ENCODE results near the gene PHKA2.

Gene PHKA2

GRCh38 chrX:18946611-18947010 is 37.3 kb downstream of the PHKA2 start:
- H3K79me2 ChIP-seq (ENCODE audit: insufficient read depth, low read length), result no peaks in the 10 kb centered on the region
- no peak overlapping the region for H3K4me2 ChIP-seq (ENCODE audit: low read depth, low read length, poor library complexity, severe bottlenecking)
- no peak overlapping the region for H2AFZ ChIP-seq (ENCODE audit: low read length)
- peaks cover 42% of the 10 kb centered on the region; the same call in 1 of the 2 replicates for H3K36me3 ChIP-seq (ENCODE audit: insufficient read depth, low read length)
- H3K4me1 ChIP-seq (ENCODE audit: insufficient read depth, low read length, poor library complexity, severe bottlenecking), result no peaks in the 10 kb centered on the region
- H3F3A ChIP-seq (ENCODE audit: low read depth), result no peaks in the 10 kb centered on the region
- H3K9me3 ChIP-seq (ENCODE audit: insufficient read depth, low read depth, low read length), result no peaks in the 10 kb centered on the region
- H3K9me2 ChIP-seq (replicated peaks; ENCODE audit: low read depth, low read length), result no peaks in the 10 kb centered on the region
- H3K27me3 ChIP-seq (ENCODE audit: insufficient read depth, low read length, poor library complexity, severe bottlenecking), result no peaks in the 10 kb centered on the region
- H4K20me1 ChIP-seq (ENCODE audit: insufficient read depth, low read length, poor library complexity, severe bottlenecking), result no peaks in the 10 kb centered on the region
- no peak overlapping the region for H3K9ac ChIP-seq (ENCODE audit: low read depth, low read length, poor library complexity, severe bottlenecking)
- TF ChIP-seq CTCF (conservative IDR thresholded peaks at IDR 0.05; ENCODE audit: low read length) (no peak), EZH2phosphoT487 (IDR thresholded peaks at IDR 0.05; ENCODE audit: borderline replicate concordance) (no peak)
- no peak overlapping the region for H3K4me3 ChIP-seq (ENCODE audit: low read length, poor library complexity, severe bottlenecking)

GRCh38 chrX:18946157-18946556 is 37.8 kb downstream of the PHKA2 start:
- Histone ChIP-seq H4K20me1 (ENCODE audit: insufficient read depth, low read length, poor library complexity, severe bottlenecking) (no peaks in the 10 kb centered on the region), H3K27me3 (ENCODE audit: insufficient read depth, low read length, poor library complexity, severe bottlenecking) (no peaks in the 10 kb centered on the region), H3K9me3 (ENCODE audit: insufficient read depth, low read depth, low read length) (no peaks in the 10 kb centered on the region), H3K9me2 (replicated peaks; ENCODE audit: low read depth, low read length) (no peaks in the 10 kb centered on the region), H3K4me3 (ENCODE audit: low read length, poor library complexity, severe bottlenecking) (no peak overlapping the region), H3K4me2 (ENCODE audit: low read depth, low read length, poor library complexity, severe bottlenecking) (no peak overlapping the region), H3K4me1 (ENCODE audit: insufficient read depth, low read length, poor library complexity, severe bottlenecking) (no peaks in the 10 kb centered on the region), H3K79me2 (ENCODE audit: insufficient read depth, low read length) (no peaks in the 10 kb centered on the region), H2AFZ (ENCODE audit: low read length) (no peak overlapping the region), H3K36me3 (ENCODE audit: insufficient read depth, low read length) (peaks cover 42% of the 10 kb centered on the region; the same call in 1 of the 2 replicates), H3K9ac (ENCODE audit: low read depth, low read length, poor library complexity, severe bottlenecking) (no peak overlapping the region), H3F3A (ENCODE audit: low read depth) (no peaks in the 10 kb centered on the region)
- TF ChIP-seq CTCF (conservative IDR thresholded peaks at IDR 0.05; ENCODE audit: low read length) (no peak), EZH2phosphoT487 (IDR thresholded peaks at IDR 0.05; ENCODE audit: borderline replicate concordance) (no peak)

GRCh38 chrX:18945483-18945882 is 38.4 kb downstream of the PHKA2 start:
- no peaks in the 10 kb centered on the region for H3K27me3 ChIP-seq (ENCODE audit: insufficient read depth, low read length, poor library complexity, severe bottlenecking)
- H3K4me2 ChIP-seq (ENCODE audit: low read depth, low read length, poor library complexity, severe bottlenecking), result no peak overlapping the region
- peaks cover 43% of the 10 kb centered on the region; the same call in 1 of the 2 replicates for H3K36me3 ChIP-seq (ENCODE audit: insufficient read depth, low read length)
- no peak overlapping the region for H3K4me3 ChIP-seq (ENCODE audit: low read length, poor library complexity, severe bottlenecking)
- no peak overlapping the region for H2AFZ ChIP-seq (ENCODE audit: low read length)
- no peaks in the 10 kb centered on the region for H4K20me1 ChIP-seq (ENCODE audit: insufficient read depth, low read length, poor library complexity, severe bottlenecking)
- no peaks in the 10 kb centered on the region for H3F3A ChIP-seq (ENCODE audit: low read depth)
- TF ChIP-seq EZH2phosphoT487 (IDR thresholded peaks at IDR 0.05; ENCODE audit: borderline replicate concordance) (no peak), CTCF (conservative IDR thresholded peaks at IDR 0.05; ENCODE audit: low read length) (no peak)
- H3K9me3 ChIP-seq (ENCODE audit: insufficient read depth, low read depth, low read length), result no peaks in the 10 kb centered on the region
- H3K79me2 ChIP-seq (ENCODE audit: insufficient read depth, low read length), result no peaks in the 10 kb centered on the region
- no peaks in the 10 kb centered on the region for H3K4me1 ChIP-seq (ENCODE audit: insufficient read depth, low read length, poor library complexity, severe bottlenecking)
- no peaks in the 10 kb centered on the region for H3K9me2 ChIP-seq (replicated peaks; ENCODE audit: low read depth, low read length)
- H3K9ac ChIP-seq (ENCODE audit: low read depth, low read length, poor library complexity, severe bottlenecking), result no peak overlapping the region

Data from Loucy (cell line).